LNCaP clone FGC (cell line): ENCODE measurements around the gene DOCK4.

Experiments used
- DNase-seq: peaks from one replicate; pipeline ENCODE4 v3.0.0-alpha.2; 2011; ENCODE audit warnings: low read depth
- H3K4me3 ChIP-seq: 2 replicates; pipeline ENCODE4 v1.5.1; 2011; ENCODE audit warnings: mild to moderate bottlenecking, low read depth, low read length, control low read depth
- TF ChIP-seq, protein P1 (sequence below): IDR thresholded peaks from 2 replicates; pipeline ENCODE4 v1.5.1; 2012; ENCODE audit warnings: mild to moderate bottlenecking; ENCODE audit not compliant: control insufficient read depth, insufficient read depth; ENCODE audit errors: extremely low read depth

The DOCK4 gene

DNA sequence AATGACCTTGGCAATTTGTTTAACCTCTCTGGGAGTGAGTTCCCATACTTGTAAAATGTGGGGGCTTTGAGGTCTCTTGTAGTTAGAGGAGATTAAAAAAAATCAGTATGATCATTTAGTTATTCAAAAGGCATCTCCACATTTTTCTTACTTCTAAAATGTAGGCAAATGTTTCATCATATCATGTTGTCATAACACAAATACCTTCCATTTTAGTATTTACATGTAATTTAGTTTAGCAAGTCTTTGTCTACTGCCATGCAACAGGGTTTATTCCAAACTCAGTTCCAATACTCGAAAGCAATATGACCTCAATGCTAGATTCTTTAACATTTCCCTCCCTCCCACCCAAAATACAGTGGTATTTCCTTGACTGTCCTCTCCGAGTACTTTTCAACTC lies 381.2 kb downstream of the DOCK4 start:
- H3K4me3 ChIP-seq = no peak overlapping the region
- DNase-seq = no peak
- TF ChIP-seq, protein P1, sequence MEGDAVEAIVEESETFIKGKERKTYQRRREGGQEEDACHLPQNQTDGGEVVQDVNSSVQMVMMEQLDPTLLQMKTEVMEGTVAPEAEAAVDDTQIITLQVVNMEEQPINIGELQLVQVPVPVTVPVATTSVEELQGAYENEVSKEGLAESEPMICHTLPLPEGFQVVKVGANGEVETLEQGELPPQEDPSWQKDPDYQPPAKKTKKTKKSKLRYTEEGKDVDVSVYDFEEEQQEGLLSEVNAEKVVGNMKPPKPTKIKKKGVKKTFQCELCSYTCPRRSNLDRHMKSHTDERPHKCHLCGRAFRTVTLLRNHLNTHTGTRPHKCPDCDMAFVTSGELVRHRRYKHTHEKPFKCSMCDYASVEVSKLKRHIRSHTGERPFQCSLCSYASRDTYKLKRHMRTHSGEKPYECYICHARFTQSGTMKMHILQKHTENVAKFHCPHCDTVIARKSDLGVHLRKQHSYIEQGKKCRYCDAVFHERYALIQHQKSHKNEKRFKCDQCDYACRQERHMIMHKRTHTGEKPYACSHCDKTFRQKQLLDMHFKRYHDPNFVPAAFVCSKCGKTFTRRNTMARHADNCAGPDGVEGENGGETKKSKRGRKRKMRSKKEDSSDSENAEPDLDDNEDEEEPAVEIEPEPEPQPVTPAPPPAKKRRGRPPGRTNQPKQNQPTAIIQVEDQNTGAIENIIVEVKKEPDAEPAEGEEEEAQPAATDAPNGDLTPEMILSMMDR = no peak

GRCh38 chr7:111823826-111824225 lies 382.4 kb downstream of the DOCK4 start:
- TF ChIP-seq, protein P1 = no peak
- no peak for DNase-seq
- no peak overlapping the region for H3K4me3 ChIP-seq

- TF ChIP-seq, protein P1 = no peak
- DNase-seq = no peak
- H3K4me3 ChIP-seq = no peak overlapping the region
These were observed 385.2 kb downstream of the DOCK4 start for GRCh38 chr7:111821046-111821445.

GRCh38 chr7:111820621-111821020 lies 385.6 kb downstream of the DOCK4 start:
- TF ChIP-seq, protein P1 = no peak
- H3K4me3 ChIP-seq = no peak overlapping the region
- DNase-seq = no peak

- TF ChIP-seq, protein P1 = no peak
- H3K4me3 ChIP-seq = no peak overlapping the region
- DNase-seq = no peak
These were observed 386.1 kb downstream of the DOCK4 start for GRCh38 chr7:111820121-111820520.

- no peak for DNase-seq
- H3K4me3 ChIP-seq = no peak overlapping the region
- TF ChIP-seq, protein P1 = no peak
These were observed 390.8 kb downstream of the DOCK4 start for GRCh38 chr7:111815354-111815753.

DNA sequence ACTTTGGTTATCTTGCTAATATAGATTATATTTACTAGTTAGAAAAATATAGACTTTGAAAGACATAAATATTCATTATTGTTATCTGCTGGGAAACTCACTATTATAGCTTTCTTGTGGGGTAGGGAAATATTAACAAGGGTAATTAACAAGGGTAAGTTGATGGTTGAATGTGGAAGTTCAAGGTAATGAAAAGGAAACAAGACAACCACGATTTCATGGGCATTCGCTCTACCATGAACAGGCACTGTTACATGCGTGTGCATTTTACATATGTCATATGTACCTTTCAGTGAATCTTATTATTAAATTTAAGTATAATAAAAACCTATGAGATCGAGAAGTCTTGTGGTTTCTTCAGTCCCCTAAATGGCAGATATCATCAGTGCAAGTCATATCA lies 392.9 kb downstream of the DOCK4 start:
- DNase-seq = no peak
- H3K4me3 ChIP-seq = no peak overlapping the region
- TF ChIP-seq, protein P1 = no peak
